ENCODE results near the gene CACNA2D1. TPM values are rescaled to one million over a fixed set of nuclear protein-coding genes. Genes with fewer than 3 reads are reported as not detected.

CACNA2D1 gene
- total RNA-seq, 1 experiment from 2014 or later: 0.27 TPM

GRCh38 chr7:82327898-82328297 is 115.7 kb downstream of the CACNA2D1 start:
- Histone ChIP-seq H3K27ac (ENCODE audit: low read depth, low read length) (no peak overlapping the region), H4K20me1 (ENCODE audit: insufficient read depth) (no peaks in the 10 kb centered on the region), H3K79me2 (ENCODE audit: insufficient read depth, low read length) (no peaks in the 10 kb centered on the region), H3K9me3 (ENCODE audit: control insufficient read depth in 1 of 2, insufficient read depth in 1 of 2, low read depth in 1 of 2, low read length in 2 of 2) (no peaks in the 10 kb centered on the region), H3K4me2 (ENCODE audit: low read length) (no peak overlapping the region), H3K27me3 (ENCODE audit: insufficient read depth, low read length) (no peaks in the 10 kb centered on the region), H3K9ac (ENCODE audit: low read length) (no peak overlapping the region), H2AFZ (ENCODE audit: low read depth, low read length, poor library complexity, severe bottlenecking) (no peak overlapping the region), H3K4me3 (replicated peaks in 1 of 2; ENCODE audit: low read depth in 1 of 2, low read length in 2 of 2) (no peak overlapping the region), H3K4me1 (ENCODE audit: control insufficient read depth in 1 of 2, insufficient read depth in 2 of 2, low read length in 2 of 2) (no peaks in the 10 kb centered on the region), H3K9me2 (ENCODE audit: insufficient read depth) (no peaks in the 10 kb centered on the region), H3K36me3 (ENCODE audit: control insufficient read depth in 1 of 2, insufficient read depth in 2 of 2, low read length in 2 of 2) (no peaks in the 10 kb centered on the region)
- CTCF ChIA-PET: no interaction called here
- RAD21 ChIA-PET (ENCODE audit: low non-redundant PET in 1 of 2, low total read pairs in 2 of 2, uncharacterized antibody in 2 of 2, unreplicated experiment in 2 of 2): no interaction called here
- BruUV-seq (replicated peaks): no TSS peak
- no peak for TF ChIP-seq CEBPB (IDR thresholded peaks at IDR 0.05; ENCODE audit: low read depth)
- no peak for TF ChIP-seq EZH2phosphoT487 (IDR thresholded peaks at IDR 0.05; ENCODE audit: borderline replicate concordance)
- intact Hi-C loops (cut with micrococcal nuclease): no loop called here
- DNase-seq (ENCODE audit: low read depth, low spot score): no peak
- no peak for ATAC-seq
- POLR2A ChIA-PET: no interaction called here

- Histone ChIP-seq H3K4me1 (ENCODE audit: control insufficient read depth in 1 of 2, insufficient read depth in 2 of 2, low read length in 2 of 2) (no peaks in the 10 kb centered on the region), H3K9ac (ENCODE audit: low read length) (no peak overlapping the region), H3K36me3 (ENCODE audit: control insufficient read depth in 1 of 2, insufficient read depth in 2 of 2, low read length in 2 of 2) (no peaks in the 10 kb centered on the region), H2AFZ (ENCODE audit: low read depth, low read length, poor library complexity, severe bottlenecking) (no peak overlapping the region), H3K4me3 (replicated peaks in 1 of 2; ENCODE audit: low read depth in 1 of 2, low read length in 2 of 2) (no peak overlapping the region), H3K27ac (ENCODE audit: low read depth, low read length) (no peak overlapping the region), H3K9me3 (ENCODE audit: control insufficient read depth in 1 of 2, insufficient read depth in 1 of 2, low read depth in 1 of 2, low read length in 2 of 2) (no peaks in the 10 kb centered on the region), H3K27me3 (ENCODE audit: insufficient read depth, low read length) (no peaks in the 10 kb centered on the region), H3K79me2 (ENCODE audit: insufficient read depth, low read length) (no peaks in the 10 kb centered on the region), H3K9me2 (ENCODE audit: insufficient read depth) (no peaks in the 10 kb centered on the region), H3K4me2 (ENCODE audit: low read length) (no peak overlapping the region), H4K20me1 (ENCODE audit: insufficient read depth) (no peaks in the 10 kb centered on the region)
- RAD21 ChIA-PET (ENCODE audit: low non-redundant PET in 1 of 2, low total read pairs in 2 of 2, uncharacterized antibody in 2 of 2, unreplicated experiment in 2 of 2): no interaction called here
- intact Hi-C loops (cut with micrococcal nuclease): no loop called here
- POLR2A ChIA-PET: no interaction called here
- CTCF ChIA-PET: interaction anchor here (0.6 to 1.1 kb wide), 2 partner anchors 118 to 402 kb away, joined by 3 to 5 read pairs; no protein-coding TSS in a partner anchor
- no peak for TF ChIP-seq ZNF274 (IDR thresholded peaks at IDR 0.05; ENCODE audit: low read depth, low read length)
- no peak for TF ChIP-seq CEBPB (IDR thresholded peaks at IDR 0.05; ENCODE audit: low read depth)
- no peak for TF ChIP-seq CBX3 (IDR thresholded peaks at IDR 0.05; ENCODE audit: low read depth)
- no peak for TF ChIP-seq EGR1 (IDR thresholded peaks at IDR 0.05; ENCODE audit: low read depth)
- TF ChIP-seq SIN3A (IDR thresholded peaks at IDR 0.05; ENCODE audit: low read depth): no peak
- TF ChIP-seq EZH2 (IDR thresholded peaks at IDR 0.05): no peak
- TF ChIP-seq EZH2phosphoT487 (IDR thresholded peaks at IDR 0.05; ENCODE audit: borderline replicate concordance): no peak
- TF ChIP-seq ATF3 (IDR thresholded peaks at IDR 0.05): no peak
- TF ChIP-seq ELF1 (IDR thresholded peaks at IDR 0.05; ENCODE audit: borderline replicate concordance, low read depth): no peak
- no peak for TF ChIP-seq TCF7L2 (IDR thresholded peaks at IDR 0.05; ENCODE audit: borderline replicate concordance, extremely low read depth, insufficient read depth, insufficient read length)
- TF ChIP-seq ZBTB33 (IDR thresholded peaks at IDR 0.05; ENCODE audit: extremely low read depth, insufficient replicate concordance, low read length): no peak
- TF ChIP-seq POLR2A (IDR thresholded peaks at IDR 0.05; ENCODE audit: borderline replicate concordance, extremely low read depth, insufficient read depth, insufficient read length): no peak
- no peak for ATAC-seq
- BruUV-seq (replicated peaks): no TSS peak
- no peak for DNase-seq (ENCODE audit: low read depth, low spot score)
These were observed 118.2 kb downstream of the CACNA2D1 start for GRCh38 chr7:82325416-82325815.

Data from HCT116 (cell line).